Transverse colon (tissue), 4 donors: Measurements from ENCODE around the gene WDHD1. TPM values are rescaled to one million over a fixed set of nuclear protein-coding genes. Genes with fewer than 3 reads are reported as not detected.

Experiments
- DNase-seq: peaks from one replicate; pipeline ENCODE4 v3.0.0-alpha.2; 2019
- H3K27ac ChIP-seq, 4 donors: fragments of 200-600 bp; sonication (generic); 2 replicates each; pipeline ENCODE4 v1.5.1; 2016 to 2018; ENCODE audit warnings: inconsistent platforms in 4 of 4
- H3K27me3 ChIP-seq: fragments of 200-600 bp; sonication (generic); 2 replicates; pipeline ENCODE4 v1.5.1; 2017; ENCODE audit warnings: inconsistent platforms
- H3K36me3 ChIP-seq, 4 donors: fragments of 200-600 bp; sonication (generic); 2 replicates each; pipeline ENCODE4 v1.5.1; 2017 to 2019; ENCODE audit warnings: inconsistent platforms in 4 of 4
- H3K4me1 ChIP-seq, 4 donors: fragments of 200-600 bp; sonication (generic); 2 replicates each; pipeline ENCODE4 v1.5.1; 2017 to 2020; ENCODE audit warnings: inconsistent platforms in 4 of 4
- H3K4me3 ChIP-seq, 4 donors: fragments of 200-600 bp; sonication (generic); 1 replicate in 1 of 4; 2 replicates in 3 of 4; pipeline versions ENCODE4 v1.5.1 to v1.6.1; 2017 to 2019; ENCODE audit warnings: inconsistent platforms in 4 of 4
- H3K9me3 ChIP-seq, 2 donors: fragments of 200-600 bp; sonication (generic); 2 replicates each; pipeline ENCODE4 v1.5.1; 2017 to 2019; ENCODE audit warnings: inconsistent platforms in 2 of 2
- EP300 ChIP-seq: sonication (generic); formaldehyde crosslinking; IDR thresholded peaks from one replicate; pipeline ENCODE4 v1.6.1; 2017; ENCODE audit warnings: antibody characterized with exemption, low read depth
- POLR2A ChIP-seq: fragments of 450-650 bp; IDR thresholded peaks from one replicate; pipeline ENCODE4 v1.6.1; 2016; ENCODE audit warnings: antibody characterized with exemption, mild to moderate bottlenecking, moderate library complexity
- POLR2AphosphoS5 ChIP-seq, 3 donors: sonication (generic); formaldehyde crosslinking; IDR thresholded peaks; one replicate each; pipeline ENCODE4 v1.6.1; 2016; ENCODE audit warnings: antibody characterized with exemption in 3 of 3
- WGBS, 2 donors: methylation state at CpG; one replicate each; pipeline ENCODE4 v1.1.5; 2018; ENCODE audit warnings: low coverage in 1 of 2; 5-methylcytosine and 5-hydroxymethylcytosine counted together
- in situ Hi-C, 4 donors: fragments of 200-750 bp; cut with MboI; loops; one replicate each; pipeline versions ENCODE4 v1.15.0 to v1.15.1; 2017; ENCODE audit warnings: low sequenced_read_pairs in 3 of 4, low pct_ligation_motif_present in 1 of 4, low pct_unique_long_range_greater_than_20kb in 1 of 4
- intact Hi-C: fragments of 100-400 bp; cut with DNase I; formaldehyde crosslinking; loops from one replicate; pipeline ENCODE4 v1.15.1; 2023; ENCODE audit warnings: low total_unique reads
- total RNA-seq, 4 donors: library from RNA; depleted of rRNA; stranded (reverse); fragments of >200 nt; gene quantifications; one replicate each; pipeline ENCODE4 v1.1.0, GENCODE V29; 2016
- TF ChIP-seq, protein P1 (sequence below), 5 experiments: fragments of 200-600 bp in 3 of 5; fragments of 450-650 bp in 2 of 5; sonication (generic) in 3 of 5; IDR thresholded peaks; 1 replicate in 2 of 5; 2 replicates in 3 of 5; pipeline ENCODE4 v1.5.1; 2016 to 2017; ENCODE audit warnings: antibody characterized with exemption in 5 of 5, inconsistent platforms in 3 of 5, mild to moderate bottlenecking in 2 of 5, moderate library complexity in 1 of 5

Gene WDHD1
- total RNA-seq, 4 donors from 2014 or later, result 0.20 to 1.2 (median 1.1) TPM; not detected in 1

DNA sequence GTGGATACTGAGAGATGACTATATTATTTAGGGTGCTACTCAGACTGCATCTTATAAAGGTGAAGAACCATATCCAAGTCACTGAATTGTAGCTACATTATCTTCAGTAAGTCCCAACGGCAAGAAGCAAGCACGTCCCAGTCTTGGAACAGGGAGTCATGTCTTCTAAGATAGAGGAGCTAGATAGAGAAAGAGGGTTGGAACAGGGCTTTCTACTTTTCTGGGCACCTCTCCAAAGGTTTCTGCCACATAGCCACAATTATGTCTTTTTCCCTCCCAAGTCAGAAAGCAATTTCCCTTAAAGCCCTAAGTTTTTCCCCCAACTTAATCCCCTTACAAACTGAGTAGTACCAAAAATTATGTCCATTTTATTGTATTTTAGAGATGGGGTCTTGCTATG, 47.0 kb upstream of the WDHD1 start:
- TF ChIP-seq EP300, result no peak
- TF ChIP-seq POLR2A, result no peak
- TF ChIP-seq POLR2AphosphoS5 (IDR thresholded peaks at IDR 0.05), result no peak
- TF ChIP-seq, protein P1, sequence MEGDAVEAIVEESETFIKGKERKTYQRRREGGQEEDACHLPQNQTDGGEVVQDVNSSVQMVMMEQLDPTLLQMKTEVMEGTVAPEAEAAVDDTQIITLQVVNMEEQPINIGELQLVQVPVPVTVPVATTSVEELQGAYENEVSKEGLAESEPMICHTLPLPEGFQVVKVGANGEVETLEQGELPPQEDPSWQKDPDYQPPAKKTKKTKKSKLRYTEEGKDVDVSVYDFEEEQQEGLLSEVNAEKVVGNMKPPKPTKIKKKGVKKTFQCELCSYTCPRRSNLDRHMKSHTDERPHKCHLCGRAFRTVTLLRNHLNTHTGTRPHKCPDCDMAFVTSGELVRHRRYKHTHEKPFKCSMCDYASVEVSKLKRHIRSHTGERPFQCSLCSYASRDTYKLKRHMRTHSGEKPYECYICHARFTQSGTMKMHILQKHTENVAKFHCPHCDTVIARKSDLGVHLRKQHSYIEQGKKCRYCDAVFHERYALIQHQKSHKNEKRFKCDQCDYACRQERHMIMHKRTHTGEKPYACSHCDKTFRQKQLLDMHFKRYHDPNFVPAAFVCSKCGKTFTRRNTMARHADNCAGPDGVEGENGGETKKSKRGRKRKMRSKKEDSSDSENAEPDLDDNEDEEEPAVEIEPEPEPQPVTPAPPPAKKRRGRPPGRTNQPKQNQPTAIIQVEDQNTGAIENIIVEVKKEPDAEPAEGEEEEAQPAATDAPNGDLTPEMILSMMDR (IDR thresholded peaks at IDR 0.05), result no peak
- Histone ChIP-seq H3K4me1 (peaks cover 0 to 23% (median 9%) of the 10 kb centered on the region in 4 donors), H3K27ac (peak overlapping the region in 1 of 4 donors; percentile 36), H3K36me3 (no peaks in the 10 kb centered on the region), H3K4me3 (no peak overlapping the region), H3K27me3 (no peaks in the 10 kb centered on the region), H3K9me3 (no peaks in the 10 kb centered on the region)
- in situ Hi-C loops, result no loop called here
- intact Hi-C loops, result no loop called here
- DNase-seq, result no peak
- 62 to 73% methylated on average over 2 of the region's 2 CpGs for whole genome bisulfite sequencing, 2 donors

DNA sequence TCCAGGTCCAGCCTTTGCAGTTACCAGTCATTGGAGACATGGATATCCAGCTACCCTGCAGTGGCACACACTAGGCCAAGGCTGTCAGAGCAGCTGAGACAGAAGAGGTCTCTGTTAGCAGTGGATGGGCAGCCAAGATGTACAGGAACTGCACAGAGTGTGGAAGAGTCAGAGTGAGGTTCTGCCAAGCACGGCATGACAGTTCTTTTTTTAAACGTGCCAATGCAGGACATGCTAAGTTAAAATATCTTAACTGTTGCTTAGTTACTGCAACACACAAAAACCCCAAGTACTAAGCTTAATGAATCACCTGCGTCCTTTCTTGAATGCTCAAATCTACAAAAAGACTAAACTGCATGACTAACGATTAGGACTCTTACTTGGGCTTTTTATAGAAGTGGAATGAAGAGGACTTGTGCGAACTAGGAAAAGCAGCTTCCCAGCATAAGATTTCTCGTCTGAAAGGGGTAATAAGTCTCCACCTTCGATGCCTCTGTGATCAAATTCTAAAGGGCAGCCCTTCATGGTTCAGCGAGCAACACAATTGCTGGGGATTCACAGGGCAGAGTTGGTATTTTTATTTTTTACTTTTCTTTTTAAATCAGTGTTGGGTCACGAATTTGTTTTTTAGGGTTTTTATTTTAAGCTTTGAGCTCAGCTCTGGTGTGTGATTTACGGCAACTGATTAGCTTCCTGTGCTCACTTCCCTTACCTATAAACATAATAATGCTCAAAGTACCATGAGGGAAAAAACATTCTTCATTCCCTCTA, 45.2 kb upstream of the WDHD1 start:
- Histone ChIP-seq H3K36me3 (no peaks in the 10 kb centered on the region), H3K27me3 (no peaks in the 10 kb centered on the region), H3K27ac (peak overlapping the region; percentile 23 to 53 (median 42)), H3K4me3 (no peak overlapping the region), H3K4me1 (peaks cover 0 to 23% (median 7%) of the 10 kb centered on the region in 4 donors), H3K9me3 (no peaks in the 10 kb centered on the region)
- intact Hi-C loops (no loop called here), in situ Hi-C loops (no loop called here)
- peak in 1 of 3 donors; percentile 56 for TF ChIP-seq POLR2AphosphoS5 (IDR thresholded peaks at IDR 0.05)
- no peak for TF ChIP-seq EP300
- no peak for DNase-seq
- WGBS, 2 donors, result 36 to 43% methylated on average over 10 of the region's 10 CpGs

DNA sequence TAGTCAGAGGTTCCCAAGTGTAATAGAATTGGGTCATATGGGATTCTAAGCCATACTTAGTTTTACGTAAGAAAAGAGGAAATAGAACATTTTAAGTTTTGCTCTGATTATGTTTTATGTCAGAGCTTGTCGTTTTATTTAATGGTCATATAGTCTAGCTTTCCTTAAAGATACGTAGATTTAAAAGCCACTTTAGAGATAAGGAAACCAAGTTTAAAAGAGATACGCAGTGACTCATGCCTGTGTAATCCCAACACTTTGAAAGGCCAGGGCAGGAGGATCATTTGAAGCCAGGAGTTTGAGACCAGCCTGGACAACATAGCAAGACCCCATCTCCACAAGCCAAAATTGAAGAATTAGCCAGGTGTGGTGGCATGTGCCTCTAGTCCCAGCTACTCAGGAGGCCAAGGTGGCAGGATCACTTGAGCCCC, 44.1 kb upstream of the WDHD1 start:
- intact Hi-C loops (no loop called here), in situ Hi-C loops (no loop called here)
- H3K9me3 ChIP-seq, result no peaks in the 10 kb centered on the region
- H3K4me3 ChIP-seq, result no peak overlapping the region
- H3K4me1 ChIP-seq, result peaks cover 0 to 23% (median 6%) of the 10 kb centered on the region in 4 donors
- peaks cover 0 to under 1% (median 0%) of the 10 kb centered on the region in 4 donors for H3K36me3 ChIP-seq
- no peak for DNase-seq
- WGBS, 2 donors, result 48 to 67% methylated on average over 4 of the region's 4 CpGs
- H3K27me3 ChIP-seq, result no peaks in the 10 kb centered on the region
- H3K27ac ChIP-seq, result peak overlapping the region in 2 of 4 donors; percentile 35 to 53
- TF ChIP-seq, protein P1 (IDR thresholded peaks at IDR 0.05), result no peak
- TF ChIP-seq POLR2AphosphoS5 (IDR thresholded peaks at IDR 0.05), result peak in 1 of 3 donors; percentile 22

- TF ChIP-seq, protein P1 (IDR thresholded peaks at IDR 0.05), result no peak
- TF ChIP-seq EP300 (no peak), POLR2AphosphoS5 (IDR thresholded peaks at IDR 0.05) (no peak), POLR2A (no peak)
- peaks cover 0 to 26% (median 10%) of the 10 kb centered on the region in 4 donors for H3K36me3 ChIP-seq
- H3K4me3 ChIP-seq, result no peak overlapping the region
- no peak overlapping the region for H3K27ac ChIP-seq
- H3K9me3 ChIP-seq, result no peaks in the 10 kb centered on the region
- DNase-seq, result no peak
- no peaks in the 10 kb centered on the region for H3K27me3 ChIP-seq
- H3K4me1 ChIP-seq, result peaks cover 0 to 5% (median 4%) of the 10 kb centered on the region in 4 donors
- intact Hi-C loops (no loop called here), in situ Hi-C loops (no loop called here)
- 88 to 89% methylated on average over 1 of the region's 1 CpG for WGBS, 2 donors
These were observed 39.3 kb upstream of the WDHD1 start for GRCh38 chr14:55066223-55066622.
